K562 (cell line): Measurements from ENCODE around the gene PCNX3. TPM values are rescaled to one million over a fixed set of nuclear protein-coding genes. Genes with fewer than 3 reads are reported as not detected.
A peak's percentile ranks its signal among the peaks of the same experiment; 100 is the strongest.

Experiments
- BACH1 ChIP-seq: fragments of 200-800 bp; sonication (Bioruptor generic); IDR thresholded peaks from 2 replicates; pipeline ENCODE4 v1.6.1; 2016; ENCODE audit warnings: missing genetic modification characterization, missing compliant biosample characterization
- BMI1 ChIP-seq: fragments of 150-350 bp; IDR thresholded peaks from 2 replicates; pipeline ENCODE4 v1.6.1; 2014; ENCODE audit warnings: low read length
- CHD2 ChIP-seq: IDR thresholded peaks from 2 replicates; pipeline ENCODE4 v1.6.1; 2011; ENCODE audit warnings: low read depth, low read length
- COPS2 ChIP-seq: fragments of 450-650 bp; conservative IDR thresholded peaks from 2 replicates; pipeline ENCODE4 v1.6.1; 2016; ENCODE audit warnings: mild to moderate bottlenecking, moderate library complexity
- EP400 ChIP-seq: fragments of 450-650 bp; IDR thresholded peaks from 2 replicates; pipeline ENCODE4 v1.6.1; 2017; ENCODE audit warnings: antibody characterized with exemption, mild to moderate bottlenecking, moderate library complexity
- HDAC6 ChIP-seq: IDR thresholded peaks from 2 replicates; pipeline ENCODE4 v1.6.1; 2012; ENCODE audit warnings: low read depth, mild to moderate bottlenecking, control low read depth, inconsistent platforms, low read length, moderate library complexity
- IFI16 ChIP-seq: fragments of 250-450 bp; sonication (Bioruptor Pico); IDR thresholded peaks from 2 replicates; pipeline ENCODE4 v2.1.2; 2022; ENCODE audit warnings: mild to moderate bottlenecking, inconsistent platforms
- JUN ChIP-seq, 2 experiments: sonication (generic) in 1 of 2; formaldehyde crosslinking in 1 of 2; IDR thresholded peaks; 2 replicates each; pipeline versions ENCODE4 v1.6.1 to v1.8.0; 2012 to 2022; ENCODE audit warnings: borderline replicate concordance in 2 of 2, mild to moderate bottlenecking in 2 of 2, improper control_type of control experiment in 1 of 2, low read depth in 1 of 2, low read length in 1 of 2, missing genetic modification reagents in 1 of 2
- NCOA6 ChIP-seq: fragments of 450-650 bp; IDR thresholded peaks from 2 replicates; pipeline ENCODE4 v1.6.1; 2017; ENCODE audit warnings: mild to moderate bottlenecking
- PRPF4 ChIP-seq: fragments of 200-400 bp; formaldehyde crosslinking; IDR thresholded peaks from one replicate; pipeline ENCODE4 v1.6.1; 2017; ENCODE audit warnings: low read length, low read depth, mild to moderate bottlenecking; ENCODE audit not compliant: insufficient read depth, poor library complexity, severe bottlenecking
- RB1 ChIP-seq: fragments of 450-650 bp; IDR thresholded peaks from 2 replicates; pipeline ENCODE4 v1.6.1; 2017; ENCODE audit warnings: low read depth, mild to moderate bottlenecking
- RBBP5 ChIP-seq: fragments of 200-600 bp; sonication (generic); IDR thresholded peaks from 2 replicates; pipeline ENCODE4 v1.6.1; 2012; ENCODE audit warnings: borderline replicate concordance, mild to moderate bottlenecking, low read length, control low read depth, inconsistent platforms; ENCODE audit not compliant: insufficient read depth, poor library complexity, severe bottlenecking
- TFAM ChIP-seq: fragments of 250-450 bp; sonication (Bioruptor Pico); conservative IDR thresholded peaks from 2 replicates; pipeline ENCODE4 v1.5.0; 2021; ENCODE audit warnings: mild to moderate bottlenecking, moderate library complexity
- ZNF175 ChIP-seq: fragments of 200-800 bp; sonication (Bioruptor generic); IDR thresholded peaks from 2 replicates; pipeline ENCODE4 v1.6.1; 2016; ENCODE audit warnings: low read depth, mild to moderate bottlenecking, missing genetic modification characterization, missing compliant biosample characterization
- ZNF436 ChIP-seq: fragments of 250-450, 450-650 bp; sonication (Bioruptor Pico); formaldehyde crosslinking; IDR thresholded peaks from 2 replicates; pipeline ENCODE4 v1.7.0; 2020; ENCODE audit warnings: mild to moderate bottlenecking
- ZNF707 ChIP-seq: fragments of 250-450 bp; sonication (Bioruptor Pico); conservative IDR thresholded peaks from 2 replicates; pipeline ENCODE4 v1.8.0; 2022; ENCODE audit warnings: inconsistent platforms, mild to moderate bottlenecking, moderate library complexity
- polyA plus RNA-seq, 8 experiments: library from polyadenylated mRNA; depleted of rRNA in 4 of 8; stranded (reverse) in 5 of 8; unstranded in 3 of 8; fragments of >200 nt; fragmentation: Nextera tagmentation in 2 of 8; fragmentation: Illumina TruSeq in 1 of 8; extraction: Ambion mirVana in 2 of 8; extraction: Trizol in 1 of 8; gene quantifications; 2 replicates each; pipeline versions ENCODE4 v1.2.1 to v1.2.3, GENCODE V29; 2011 to 2014; ENCODE audit warnings: inconsistent platforms in 1 of 8, missing spikeins in 1 of 8
- total RNA-seq, 7 experiments: library from RNA; depleted of rRNA in 6 of 7; stranded (reverse); fragments of >200 nt in 6 of 7; fragmentation: Illumina TruSeq in 2 of 7; extraction: Trizol in 2 of 7; gene quantifications; 2 replicates each; pipeline versions ENCODE4 v1.2.1 to v1.2.3, GENCODE V29; 2011 to 2021; ENCODE audit warnings: low replicate concordance in 1 of 7
- TF ChIP-seq, protein P1 (sequence below): fragments of 450-650 bp; formaldehyde crosslinking; IDR thresholded peaks from 2 replicates; pipeline ENCODE4 v1.4.0; 2020; ENCODE audit warnings: mild to moderate bottlenecking, moderate library complexity
- TF ChIP-seq, protein P2 (sequence below): fragments of 450-650 bp; IDR thresholded peaks from 2 replicates; pipeline ENCODE4 v1.6.1; 2017; ENCODE audit warnings: mild to moderate bottlenecking, moderate library complexity
- TF ChIP-seq, protein P3 (sequence below): fragments of 250-450 bp; sonication (Bioruptor Pico); IDR thresholded peaks from 2 replicates; pipeline ENCODE4 v1.8.0; 2021; ENCODE audit warnings: moderate library complexity, mild to moderate bottlenecking, inconsistent platforms
- TF ChIP-seq, protein P4 (sequence below): fragments of 450-650 bp; formaldehyde crosslinking; IDR thresholded peaks from 2 replicates; pipeline ENCODE4 v1.4.0; 2020; ENCODE audit warnings: mild to moderate bottlenecking, moderate library complexity

PCNX3 gene
- total and polyA plus RNA-seq, 9 of the 15 experiments (the other 6 are each of a cell fraction or from before 2014, with no cell fraction given) = 0.11 to 47.8 (median 12.8) TPM

DNA sequence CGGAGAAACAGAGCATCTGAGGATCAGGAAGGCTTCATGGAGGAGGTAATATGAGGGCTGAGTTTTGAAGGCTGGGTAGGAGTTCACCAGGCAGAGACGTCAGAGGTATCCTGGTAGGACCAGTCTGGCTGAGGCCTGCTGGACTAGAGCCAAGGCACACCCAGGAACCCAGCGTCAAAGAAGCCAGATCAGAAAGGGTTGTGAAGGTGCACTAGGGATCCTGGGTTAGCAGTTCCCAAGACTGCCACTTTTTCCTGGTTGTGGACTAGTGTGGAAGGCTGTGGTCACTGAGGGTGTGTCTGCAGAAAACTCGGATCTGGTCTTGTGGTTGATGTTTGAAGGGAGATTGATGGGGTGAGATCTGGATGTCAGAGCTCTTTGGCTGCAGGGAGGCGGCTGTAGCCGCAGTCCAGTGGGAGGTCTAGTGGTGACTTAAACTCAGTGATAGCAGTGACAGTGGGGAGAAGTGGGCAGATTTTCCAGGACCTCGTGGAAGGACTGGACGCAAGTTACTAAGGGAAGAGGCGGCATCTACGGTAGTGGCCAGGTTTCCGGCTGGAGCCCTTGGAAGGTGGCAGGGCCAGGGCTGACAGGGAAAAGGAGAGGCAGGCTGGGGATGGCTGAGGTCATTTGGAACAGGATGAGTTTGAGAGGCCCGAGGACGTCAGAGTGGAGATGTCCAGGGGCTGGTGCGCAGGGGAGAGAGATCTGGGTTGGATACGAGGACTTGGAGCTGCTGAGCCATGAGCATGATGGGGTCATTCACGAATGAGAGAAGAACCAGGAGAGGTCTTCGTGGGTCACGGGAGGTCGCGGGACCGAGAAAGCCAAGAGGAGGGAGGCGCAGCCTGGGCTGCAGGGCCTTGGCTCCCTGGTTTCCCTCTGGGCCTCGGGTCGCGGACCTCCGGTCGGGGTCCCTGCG, 36.3 kb downstream of the PCNX3 start (continued):
- TF ChIP-seq, protein P1, sequence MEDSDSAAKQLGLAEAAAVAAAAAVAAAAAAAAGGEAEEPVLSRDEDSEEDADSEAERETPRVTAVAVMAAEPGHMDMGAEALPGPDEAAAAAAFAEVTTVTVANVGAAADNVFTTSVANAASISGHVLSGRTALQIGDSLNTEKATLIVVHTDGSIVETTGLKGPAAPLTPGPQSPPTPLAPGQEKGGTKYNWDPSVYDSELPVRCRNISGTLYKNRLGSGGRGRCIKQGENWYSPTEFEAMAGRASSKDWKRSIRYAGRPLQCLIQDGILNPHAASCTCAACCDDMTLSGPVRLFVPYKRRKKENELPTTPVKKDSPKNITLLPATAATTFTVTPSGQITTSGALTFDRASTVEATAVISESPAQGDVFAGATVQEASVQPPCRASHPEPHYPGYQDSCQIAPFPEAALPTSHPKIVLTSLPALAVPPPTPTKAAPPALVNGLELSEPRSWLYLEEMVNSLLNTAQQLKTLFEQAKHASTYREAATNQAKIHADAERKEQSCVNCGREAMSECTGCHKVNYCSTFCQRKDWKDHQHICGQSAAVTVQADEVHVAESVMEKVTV (CRISPR knock-in tag) = no peak
- no peak for TF ChIP-seq ZNF436 (CRISPR knock-in tag)
- TF ChIP-seq ZNF707 (CRISPR knock-in tag) = no peak
- TF ChIP-seq, protein P2, sequence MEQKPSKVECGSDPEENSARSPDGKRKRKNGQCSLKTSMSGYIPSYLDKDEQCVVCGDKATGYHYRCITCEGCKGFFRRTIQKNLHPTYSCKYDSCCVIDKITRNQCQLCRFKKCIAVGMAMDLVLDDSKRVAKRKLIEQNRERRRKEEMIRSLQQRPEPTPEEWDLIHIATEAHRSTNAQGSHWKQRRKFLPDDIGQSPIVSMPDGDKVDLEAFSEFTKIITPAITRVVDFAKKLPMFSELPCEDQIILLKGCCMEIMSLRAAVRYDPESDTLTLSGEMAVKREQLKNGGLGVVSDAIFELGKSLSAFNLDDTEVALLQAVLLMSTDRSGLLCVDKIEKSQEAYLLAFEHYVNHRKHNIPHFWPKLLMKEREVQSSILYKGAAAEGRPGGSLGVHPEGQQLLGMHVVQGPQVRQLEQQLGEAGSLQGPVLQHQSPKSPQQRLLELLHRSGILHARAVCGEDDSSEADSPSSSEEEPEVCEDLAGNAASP = no peak
- no peak for TF ChIP-seq NCOA6
- TF ChIP-seq RB1 = no peak
- TF ChIP-seq, protein P3, sequence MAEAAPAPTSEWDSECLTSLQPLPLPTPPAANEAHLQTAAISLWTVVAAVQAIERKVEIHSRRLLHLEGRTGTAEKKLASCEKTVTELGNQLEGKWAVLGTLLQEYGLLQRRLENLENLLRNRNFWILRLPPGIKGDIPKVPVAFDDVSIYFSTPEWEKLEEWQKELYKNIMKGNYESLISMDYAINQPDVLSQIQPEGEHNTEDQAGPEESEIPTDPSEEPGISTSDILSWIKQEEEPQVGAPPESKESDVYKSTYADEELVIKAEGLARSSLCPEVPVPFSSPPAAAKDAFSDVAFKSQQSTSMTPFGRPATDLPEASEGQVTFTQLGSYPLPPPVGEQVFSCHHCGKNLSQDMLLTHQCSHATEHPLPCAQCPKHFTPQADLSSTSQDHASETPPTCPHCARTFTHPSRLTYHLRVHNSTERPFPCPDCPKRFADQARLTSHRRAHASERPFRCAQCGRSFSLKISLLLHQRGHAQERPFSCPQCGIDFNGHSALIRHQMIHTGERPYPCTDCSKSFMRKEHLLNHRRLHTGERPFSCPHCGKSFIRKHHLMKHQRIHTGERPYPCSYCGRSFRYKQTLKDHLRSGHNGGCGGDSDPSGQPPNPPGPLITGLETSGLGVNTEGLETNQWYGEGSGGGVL (CRISPR knock-in tag) = no peak
- TF ChIP-seq BMI1 = no peak
- TF ChIP-seq TFAM (CRISPR knock-in tag) = no peak
- TF ChIP-seq RBBP5 = peak; percentile 56
- TF ChIP-seq IFI16 (CRISPR knock-in tag) = no peak
- TF ChIP-seq EP400 = no peak
- no peak for TF ChIP-seq PRPF4
- TF ChIP-seq, protein P4, sequence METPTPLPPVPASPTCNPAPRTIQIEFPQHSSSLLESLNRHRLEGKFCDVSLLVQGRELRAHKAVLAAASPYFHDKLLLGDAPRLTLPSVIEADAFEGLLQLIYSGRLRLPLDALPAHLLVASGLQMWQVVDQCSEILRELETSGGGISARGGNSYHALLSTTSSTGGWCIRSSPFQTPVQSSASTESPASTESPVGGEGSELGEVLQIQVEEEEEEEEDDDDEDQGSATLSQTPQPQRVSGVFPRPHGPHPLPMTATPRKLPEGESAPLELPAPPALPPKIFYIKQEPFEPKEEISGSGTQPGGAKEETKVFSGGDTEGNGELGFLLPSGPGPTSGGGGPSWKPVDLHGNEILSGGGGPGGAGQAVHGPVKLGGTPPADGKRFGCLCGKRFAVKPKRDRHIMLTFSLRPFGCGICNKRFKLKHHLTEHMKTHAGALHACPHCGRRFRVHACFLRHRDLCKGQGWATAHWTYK (CRISPR knock-in tag) = peak; percentile 99
- TF ChIP-seq BACH1 (tag) = no peak
- no peak for TF ChIP-seq HDAC6
- no peak for TF ChIP-seq JUN (IDR thresholded peaks at IDR 0.05; ENCODE audit: borderline replicate concordance, low read depth, low read length)
- no peak for TF ChIP-seq JUN (CRISPR knock-in tag; IDR thresholded peaks at IDR 0.05; ENCODE audit: borderline replicate concordance)
- TF ChIP-seq COPS2 = no peak
- TF ChIP-seq ZNF175 (CRISPR knock-in tag) = no peak
- TF ChIP-seq CHD2 = no peak
